NCI-H146 (cell line): ENCODE data around the gene AP5Z1.
A peak's percentile ranks its signal among the peaks of the same experiment; 100 is the strongest.

Source experiments
- DNase-seq: peaks from one replicate; lab custom pipeline; 2025; lab: John Stamatoyannopoulos, UW

Gene AP5Z1

GRCh38 chr7:4775250-4775847 lies at the start of gene AP5Z1:
Gene AP5Z1, plus strand, starts transcription at chr7:4775623. Its CDS starts 93 bp downstream, at chr7:4775716.
- DNase-seq: peak; percentile 96

- no peak for DNase-seq
Observed at GRCh38 chr7:4725850-4726450, 49.5 kb upstream of the AP5Z1 start.

GRCh38 chr7:4726566-4726965 lies 48.9 kb upstream of the AP5Z1 start:
- no peak for DNase-seq

- no peak for DNase-seq
Observed at GRCh38 chr7:4727914-4728705, 47.3 kb upstream of the AP5Z1 start.

- no peak for DNase-seq
Observed at GRCh38 chr7:4729266-4729665, 46.2 kb upstream of the AP5Z1 start.

GRCh38 chr7:4730276-4730675 lies 45.1 kb upstream of the AP5Z1 start:
- no peak for DNase-seq

GRCh38 chr7:4730971-4731370 lies 44.5 kb upstream of the AP5Z1 start:
- DNase-seq: no peak

GRCh38 chr7:4731803-4732202 lies 43.6 kb upstream of the AP5Z1 start:
- no peak for DNase-seq

- no peak for DNase-seq
Observed at GRCh38 chr7:4733936-4734528, 41.4 kb upstream of the AP5Z1 start.

- DNase-seq: no peak
Observed at GRCh38 chr7:4734587-4735345, 40.7 kb upstream of the AP5Z1 start.

- no peak for DNase-seq
Observed at GRCh38 chr7:4737300-4737699, 38.1 kb upstream of the AP5Z1 start.

- no peak for DNase-seq
Observed at GRCh38 chr7:4738711-4739527, 36.5 kb upstream of the AP5Z1 start.

GRCh38 chr7:4739528-4739992 lies 35.9 kb upstream of the AP5Z1 start:
- DNase-seq: no peak

GRCh38 chr7:4740796-4741195 lies 34.6 kb upstream of the AP5Z1 start:
- no peak for DNase-seq

GRCh38 chr7:4742051-4742573 lies 33.3 kb upstream of the AP5Z1 start:
- DNase-seq: no peak

GRCh38 chr7:4742852-4743251 lies 32.6 kb upstream of the AP5Z1 start:
- DNase-seq: no peak

- DNase-seq: peak; percentile 96
Observed at GRCh38 chr7:4744391-4745264, 30.8 kb upstream of the AP5Z1 start.

GRCh38 chr7:4745265-4745919 lies 30.0 kb upstream of the AP5Z1 start:
- DNase-seq: no peak
